HepG2 (cell line): ENCODE results near the gene PRXL2A.

Experiments
- ARNT2 ChIP-seq: sonication (generic); formaldehyde crosslinking; IDR thresholded peaks from 2 replicates; pipeline ENCODE4 v1.8.0; 2022; ENCODE audit warnings: mild to moderate bottlenecking, low read depth, missing genetic modification reagents, moderate library complexity
- GABPA ChIP-seq, 2 experiments: IDR thresholded peaks; 2 replicates each; pipeline ENCODE4 v1.6.1; 2011 to 2016; ENCODE audit warnings: low read depth in 2 of 2, low read length in 1 of 2, missing biosample characterization in 1 of 2, missing genetic modification characterization in 1 of 2
- MAX ChIP-seq: IDR thresholded peaks from 2 replicates; pipeline ENCODE4 v1.6.1; 2012; ENCODE audit warnings: inconsistent platforms
- MXI1 ChIP-seq: IDR thresholded peaks from 3 replicates; pipeline ENCODE4 v1.6.1; 2012; ENCODE audit warnings: low read depth, low read length, inconsistent platforms, borderline replicate concordance
- NFRKB ChIP-seq: fragments of 450-650 bp; IDR thresholded peaks from 2 replicates; pipeline ENCODE4 v1.6.1; 2017
- PTBP1 ChIP-seq: fragments of 200-400 bp; formaldehyde crosslinking; IDR thresholded peaks from 2 replicates; pipeline ENCODE4 v1.6.1; 2018; ENCODE audit warnings: low read length, low read depth; ENCODE audit not compliant: poor library complexity, severe bottlenecking
- RBM39 ChIP-seq: fragments of 200-400 bp; formaldehyde crosslinking; IDR thresholded peaks from one replicate; pipeline ENCODE4 v1.6.1; 2018; ENCODE audit warnings: antibody characterized with exemption, mild to moderate bottlenecking, low read depth, low read length; ENCODE audit not compliant: poor library complexity, severe bottlenecking
- ZNF337 ChIP-seq: sonication (generic); formaldehyde crosslinking; IDR thresholded peaks from 2 replicates; pipeline ENCODE4 v1.5.1; 2020; ENCODE audit warnings: missing genetic modification reagents, low read depth, mild to moderate bottlenecking, borderline replicate concordance
- ZNF639 ChIP-seq: conservative IDR thresholded peaks from 2 replicates; pipeline ENCODE4 v1.6.1; 2018; ENCODE audit warnings: missing genetic modification reagents

- TF ChIP-seq PTBP1 (no peak), MXI1 (no peak), NFRKB (no peak), ZNF337 (no peak), MAX (no peak), GABPA (IDR thresholded peaks at IDR 0.05; ENCODE audit: low read depth, low read length) (no peak), GABPA (CRISPR knock-in tag; IDR thresholded peaks at IDR 0.05; ENCODE audit: low read depth) (no peak), ARNT2 (CRISPR knock-in tag) (no peak), ZNF639 (CRISPR knock-in tag) (no peak), RBM39 (no peak)
These were observed 28.2 kb upstream of the PRXL2A start for GRCh38 chr10:80380185-80380584.
